Measurements from ENCODE around the gene FAM180A. TPM values are rescaled to one million over a fixed set of nuclear protein-coding genes. Genes with fewer than 3 reads are reported as not detected.
A peak's percentile ranks its signal among the peaks of the same experiment; 100 is the strongest.

FAM180A gene
- polyA plus RNA-seq, 1 donor (not counting 4 experiments of a cell fraction or from before 2014, with no cell fraction given) = 0.73 TPM

GRCh38 chr7:135717693-135718092 lies 30.9 kb downstream of the FAM180A start:
- Histone ChIP-seq H3K79me2 (ENCODE audit: control insufficient read depth, insufficient read depth, low read length) (no peaks in the 10 kb centered on the region), H4K20me1 (ENCODE audit: control insufficient read depth, extremely low read depth, insufficient read depth, low read length) (no peaks in the 10 kb centered on the region), H3K27me3 (ENCODE audit: control insufficient read depth, extremely low read depth, insufficient read depth, low read length) (no peaks in the 10 kb centered on the region), H3K36me3 (ENCODE audit: control insufficient read depth in 2 of 2, extremely low read depth in 1 of 2, insufficient read depth in 2 of 2, low read length in 2 of 2) (no peaks in the 10 kb centered on the region), H3K9me1 (ENCODE audit: control insufficient read depth, extremely low read depth, insufficient read depth, low read length) (no peaks in the 10 kb centered on the region), H3K4me1 (ENCODE audit: control insufficient read depth, extremely low read depth, insufficient read depth, low read length) (peaks cover 24% of the 10 kb centered on the region), H3K4me3 (ENCODE audit: control insufficient read depth in 2 of 3, extremely low read depth in 1 of 3, insufficient read depth in 2 of 3, low read depth in 1 of 3, low read length in 3 of 3) (no peak overlapping the region), H3K4me2 (ENCODE audit: control insufficient read depth, extremely low read depth, insufficient read depth, low read depth, low read length) (no peak overlapping the region), H3K27ac (ENCODE audit: control insufficient read depth, insufficient read depth, low read length) (no peak overlapping the region), H3K9me3 (ENCODE audit: control insufficient read depth, low read depth, low read length) (no peaks in the 10 kb centered on the region), H3K9ac (ENCODE audit: control insufficient read depth, extremely low read depth, insufficient read depth, low read length) (no peak overlapping the region), H2AFZ (ENCODE audit: control insufficient read depth, low read length) (no peak overlapping the region)
- TF ChIP-seq, protein P1, sequence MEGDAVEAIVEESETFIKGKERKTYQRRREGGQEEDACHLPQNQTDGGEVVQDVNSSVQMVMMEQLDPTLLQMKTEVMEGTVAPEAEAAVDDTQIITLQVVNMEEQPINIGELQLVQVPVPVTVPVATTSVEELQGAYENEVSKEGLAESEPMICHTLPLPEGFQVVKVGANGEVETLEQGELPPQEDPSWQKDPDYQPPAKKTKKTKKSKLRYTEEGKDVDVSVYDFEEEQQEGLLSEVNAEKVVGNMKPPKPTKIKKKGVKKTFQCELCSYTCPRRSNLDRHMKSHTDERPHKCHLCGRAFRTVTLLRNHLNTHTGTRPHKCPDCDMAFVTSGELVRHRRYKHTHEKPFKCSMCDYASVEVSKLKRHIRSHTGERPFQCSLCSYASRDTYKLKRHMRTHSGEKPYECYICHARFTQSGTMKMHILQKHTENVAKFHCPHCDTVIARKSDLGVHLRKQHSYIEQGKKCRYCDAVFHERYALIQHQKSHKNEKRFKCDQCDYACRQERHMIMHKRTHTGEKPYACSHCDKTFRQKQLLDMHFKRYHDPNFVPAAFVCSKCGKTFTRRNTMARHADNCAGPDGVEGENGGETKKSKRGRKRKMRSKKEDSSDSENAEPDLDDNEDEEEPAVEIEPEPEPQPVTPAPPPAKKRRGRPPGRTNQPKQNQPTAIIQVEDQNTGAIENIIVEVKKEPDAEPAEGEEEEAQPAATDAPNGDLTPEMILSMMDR (optimal IDR thresholded peaks at IDR 0.05 in 1 of 3, IDR thresholded peaks at IDR 0.05 in 1 of 3, conservative IDR thresholded peaks at IDR 0.05 in 1 of 3; ENCODE audit: extremely low read depth in 1 of 3, insufficient read depth in 2 of 3, low read length in 3 of 3) = no peak
- TF ChIP-seq EZH2 (IDR thresholded peaks at IDR 0.05; ENCODE audit: low read length) = no peak
- no peak for DNase-seq (ENCODE audit: low read depth, low spot score)
- FAIRE-seq = no peak
- dilution Hi-C loops (cut with MboI; ENCODE audit: extremely low pct_ligation_motif_present, low sequenced_read_pairs) = no loop called here

GRCh38 chr7:135716677-135717238 lies 31.9 kb downstream of the FAM180A start:
- Histone ChIP-seq H3K9me3 (ENCODE audit: control insufficient read depth, low read depth, low read length) (no peaks in the 10 kb centered on the region), H3K79me2 (ENCODE audit: control insufficient read depth, insufficient read depth, low read length) (no peaks in the 10 kb centered on the region), H3K4me1 (ENCODE audit: control insufficient read depth, extremely low read depth, insufficient read depth, low read length) (peaks cover 24% of the 10 kb centered on the region), H3K27me3 (ENCODE audit: control insufficient read depth, extremely low read depth, insufficient read depth, low read length) (no peaks in the 10 kb centered on the region), H2AFZ (ENCODE audit: control insufficient read depth, low read length) (peak overlapping the region; percentile 12), H3K9ac (ENCODE audit: control insufficient read depth, extremely low read depth, insufficient read depth, low read length) (no peak overlapping the region), H3K36me3 (ENCODE audit: control insufficient read depth in 2 of 2, extremely low read depth in 1 of 2, insufficient read depth in 2 of 2, low read length in 2 of 2) (no peaks in the 10 kb centered on the region), H3K9me1 (ENCODE audit: control insufficient read depth, extremely low read depth, insufficient read depth, low read length) (no peaks in the 10 kb centered on the region), H3K27ac (ENCODE audit: control insufficient read depth, insufficient read depth, low read length) (no peak overlapping the region), H4K20me1 (ENCODE audit: control insufficient read depth, extremely low read depth, insufficient read depth, low read length) (no peaks in the 10 kb centered on the region), H3K4me2 (ENCODE audit: control insufficient read depth, extremely low read depth, insufficient read depth, low read depth, low read length) (peak overlapping the region; percentile 47), H3K4me3 (ENCODE audit: control insufficient read depth in 2 of 3, extremely low read depth in 1 of 3, insufficient read depth in 2 of 3, low read depth in 1 of 3, low read length in 3 of 3) (no peak overlapping the region)
- dilution Hi-C loops (cut with MboI; ENCODE audit: extremely low pct_ligation_motif_present, low sequenced_read_pairs) = no loop called here
- no peak for TF ChIP-seq EZH2 (IDR thresholded peaks at IDR 0.05; ENCODE audit: low read length)
- TF ChIP-seq, protein P1 (optimal IDR thresholded peaks at IDR 0.05 in 1 of 3, IDR thresholded peaks at IDR 0.05 in 1 of 3, conservative IDR thresholded peaks at IDR 0.05 in 1 of 3; ENCODE audit: extremely low read depth in 1 of 3, insufficient read depth in 2 of 3, low read length in 3 of 3) = no peak
- peak; percentile 78 for FAIRE-seq
- no peak for DNase-seq (ENCODE audit: low read depth, low spot score)

All from keratinocyte (primary cell).